GM21619 (cell line): Measurements from ENCODE around the gene DGLUCY.
"Not testable (repeated sequence)": the region's sequence is repeated elsewhere in the genome, so short reads cannot be mapped to it uniquely, and the experiment has no call there.

Source experiments
- ATAC-seq: cut with Tn5 transposase; IDR thresholded peaks from one replicate; pipeline ENCODE4 v1.9.1; 2021; ENCODE audit not compliant: unreplicated experiment

Gene DGLUCY, protein sequence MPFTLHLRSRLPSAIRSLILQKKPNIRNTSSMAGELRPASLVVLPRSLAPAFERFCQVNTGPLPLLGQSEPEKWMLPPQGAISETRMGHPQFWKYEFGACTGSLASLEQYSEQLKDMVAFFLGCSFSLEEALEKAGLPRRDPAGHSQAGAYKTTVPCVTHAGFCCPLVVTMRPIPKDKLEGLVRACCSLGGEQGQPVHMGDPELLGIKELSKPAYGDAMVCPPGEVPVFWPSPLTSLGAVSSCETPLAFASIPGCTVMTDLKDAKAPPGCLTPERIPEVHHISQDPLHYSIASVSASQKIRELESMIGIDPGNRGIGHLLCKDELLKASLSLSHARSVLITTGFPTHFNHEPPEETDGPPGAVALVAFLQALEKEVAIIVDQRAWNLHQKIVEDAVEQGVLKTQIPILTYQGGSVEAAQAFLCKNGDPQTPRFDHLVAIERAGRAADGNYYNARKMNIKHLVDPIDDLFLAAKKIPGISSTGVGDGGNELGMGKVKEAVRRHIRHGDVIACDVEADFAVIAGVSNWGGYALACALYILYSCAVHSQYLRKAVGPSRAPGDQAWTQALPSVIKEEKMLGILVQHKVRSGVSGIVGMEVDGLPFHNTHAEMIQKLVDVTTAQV

GRCh38 chr14:91113829-91114078, at the start of gene DGLUCY:
Gene DGLUCY, plus strand, starts transcription at chr14:91114073. Its CDS starts 46,222 bp downstream, at chr14:91160295.
- ATAC-seq: peak; percentile 71

- ATAC-seq: no peak
Measured at GRCh38 chr14:91065266-91065665, 48.6 kb upstream of the DGLUCY start.

GRCh38 chr14:91067186-91067585, 46.7 kb upstream of the DGLUCY start:
- no peak for ATAC-seq

- no peak for ATAC-seq
Measured at GRCh38 chr14:91068642-91069041, 45.2 kb upstream of the DGLUCY start.

DNA sequence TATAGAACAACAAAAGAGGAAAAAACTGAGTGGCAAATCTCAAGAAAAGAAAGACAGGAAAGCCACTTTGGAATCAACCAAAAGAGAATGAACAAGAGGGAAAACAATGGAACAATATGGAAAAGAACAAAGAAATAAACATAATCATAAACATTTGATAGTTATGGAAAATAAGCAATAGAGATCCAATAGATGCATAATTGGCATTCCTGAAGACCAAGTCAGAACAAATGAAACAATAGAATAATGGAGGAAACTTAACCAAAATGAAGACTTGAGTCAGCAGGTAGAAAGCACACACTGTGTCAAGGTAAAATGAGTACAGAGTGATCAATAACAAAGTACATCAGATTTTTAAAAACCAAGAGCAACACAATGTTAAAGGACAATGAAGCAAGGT, 43.3 kb upstream of the DGLUCY start:
- no peak for ATAC-seq

GRCh38 chr14:91075553-91075952, 38.3 kb upstream of the DGLUCY start:
- no peak for ATAC-seq

- ATAC-seq: peak; percentile 75
Measured at GRCh38 chr14:91078095-91078737, 35.7 kb upstream of the DGLUCY start.

DNA sequence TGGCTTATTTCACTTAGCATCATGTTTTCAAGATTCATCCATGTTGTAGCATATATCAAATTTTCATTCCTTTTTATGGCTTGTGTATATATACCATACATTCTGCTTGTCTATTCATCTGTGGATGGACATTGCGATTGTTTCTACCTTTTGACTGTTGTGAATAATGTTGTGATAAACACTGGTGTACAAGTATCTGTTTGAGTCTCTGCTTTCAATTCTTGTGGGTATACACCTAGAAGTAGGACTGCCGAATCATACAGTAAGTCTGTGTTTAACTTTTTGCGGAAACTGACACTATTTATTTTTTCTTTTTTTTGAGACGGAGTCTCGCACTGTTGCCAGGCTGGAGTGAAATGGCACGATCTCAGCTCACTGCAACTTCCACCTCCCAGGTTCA, 33.8 kb upstream of the DGLUCY start:
- no peak for ATAC-seq

GRCh38 chr14:91082282-91082681, 31.6 kb upstream of the DGLUCY start:
- ATAC-seq: no peak

GRCh38 chr14:91084516-91084915, 29.4 kb upstream of the DGLUCY start:
- no peak for ATAC-seq

GRCh38 chr14:91087470-91087869, 26.4 kb upstream of the DGLUCY start:
- not testable (repeated sequence) for ATAC-seq

- ATAC-seq: no peak
Measured at GRCh38 chr14:91088585-91089235, 25.2 kb upstream of the DGLUCY start.

DNA sequence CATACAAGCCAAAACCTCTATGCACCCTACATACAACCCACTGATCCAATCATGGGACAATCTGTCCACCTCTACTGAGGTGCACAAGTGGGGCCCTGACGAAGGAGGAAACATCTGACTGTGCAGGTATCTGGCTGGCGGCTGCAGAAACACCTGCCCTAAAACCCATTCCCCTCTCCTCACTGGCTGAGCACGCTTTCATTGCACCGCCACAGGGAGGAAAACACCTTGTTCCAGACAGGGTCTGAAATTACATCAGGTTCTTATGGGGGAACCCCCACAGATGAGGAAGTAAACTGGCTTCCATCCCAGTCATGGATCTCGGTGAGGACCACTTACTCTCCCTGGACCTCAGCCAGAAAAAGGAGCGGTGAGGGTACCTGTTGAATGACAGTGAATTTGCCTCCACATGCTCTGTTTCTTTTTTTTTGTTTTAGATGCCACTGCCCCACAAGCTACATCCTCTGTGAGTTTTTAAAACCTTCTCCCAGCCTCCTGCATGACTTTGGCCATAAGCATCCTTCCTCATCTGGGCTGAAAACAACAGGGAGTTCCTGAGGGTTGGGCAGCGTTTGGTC, 23.8 kb upstream of the DGLUCY start:
- no peak for ATAC-seq

GRCh38 chr14:91090743-91091142, 23.1 kb upstream of the DGLUCY start:
- ATAC-seq: no peak

DNA sequence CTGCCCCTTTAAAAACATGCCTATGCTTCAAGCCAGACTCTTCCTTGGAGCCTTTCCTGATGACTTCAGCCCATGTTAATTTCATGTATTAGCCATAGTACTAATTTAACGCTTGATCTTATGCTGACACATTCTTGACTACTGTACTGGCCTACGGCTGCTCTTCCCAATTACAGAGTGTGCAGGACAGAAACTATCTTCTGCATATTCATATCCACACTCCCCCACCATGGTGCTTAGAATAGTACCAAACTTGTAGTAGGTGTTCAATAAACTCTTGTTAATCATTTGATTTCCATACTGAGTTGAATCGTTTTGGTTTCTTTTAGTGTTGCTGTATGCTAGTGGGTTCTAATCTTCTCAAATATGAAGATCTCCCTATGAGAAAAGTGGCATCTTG, 21.8 kb upstream of the DGLUCY start:
- ATAC-seq: no peak

DNA sequence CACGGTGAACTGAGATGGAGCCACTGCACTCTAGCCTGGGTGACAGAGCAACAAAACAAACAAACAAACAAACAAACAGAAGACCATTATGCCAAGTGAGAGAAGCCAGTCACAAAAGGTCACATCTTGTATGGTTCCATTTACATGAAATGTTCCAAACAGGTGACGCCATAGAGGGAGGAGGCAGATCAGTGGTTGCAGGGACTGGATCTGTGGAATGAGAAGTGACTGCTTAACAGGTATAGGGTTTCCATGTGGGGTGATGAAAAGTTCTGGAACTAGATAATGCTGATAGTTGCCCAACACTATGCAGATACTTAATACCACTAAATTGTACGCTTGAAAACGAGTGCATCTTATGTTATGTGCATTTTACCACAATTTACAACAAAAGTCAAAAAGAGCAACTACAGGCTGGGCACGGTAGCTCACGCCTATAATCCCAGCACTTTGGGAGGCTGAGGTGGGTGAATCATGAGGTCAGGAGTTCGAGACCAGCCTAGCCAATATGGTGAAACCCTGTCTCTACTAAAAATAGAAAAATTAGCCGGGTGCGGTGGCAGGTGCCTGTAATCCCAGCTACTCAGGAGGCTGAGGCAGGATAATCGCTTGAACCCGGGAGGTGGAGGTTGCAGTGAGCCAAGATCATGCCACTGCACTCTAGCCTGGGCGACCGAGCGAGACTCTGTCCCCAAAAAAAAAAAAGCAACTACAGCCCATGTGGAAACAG, 20.0 kb upstream of the DGLUCY start:
- not testable (repeated sequence) for ATAC-seq

- ATAC-seq: no peak
Measured at GRCh38 chr14:91094772-91095171, 19.1 kb upstream of the DGLUCY start.

- ATAC-seq: no peak
Measured at GRCh38 chr14:91095178-91095577, 18.7 kb upstream of the DGLUCY start.

DNA sequence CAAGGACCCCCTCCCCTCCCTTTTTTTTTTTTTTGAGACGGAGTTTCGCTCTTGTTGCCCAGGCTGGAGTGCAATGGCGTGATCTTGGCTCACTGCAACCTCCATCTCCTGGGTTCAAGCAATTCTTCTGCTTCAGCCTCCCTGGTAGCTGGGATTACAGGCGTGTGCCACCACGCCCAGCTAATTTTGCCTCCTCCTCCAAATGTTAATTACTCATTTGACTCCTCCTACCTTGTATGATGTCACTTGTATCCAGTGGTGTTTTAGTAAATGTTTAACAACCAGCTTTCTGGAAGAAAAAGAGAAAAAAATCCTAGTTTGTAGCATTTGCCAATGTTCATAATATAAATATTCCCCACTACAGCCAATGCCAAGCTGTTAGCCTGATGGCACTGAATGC, 16.2 kb upstream of the DGLUCY start:
- not testable (repeated sequence) for ATAC-seq

DNA sequence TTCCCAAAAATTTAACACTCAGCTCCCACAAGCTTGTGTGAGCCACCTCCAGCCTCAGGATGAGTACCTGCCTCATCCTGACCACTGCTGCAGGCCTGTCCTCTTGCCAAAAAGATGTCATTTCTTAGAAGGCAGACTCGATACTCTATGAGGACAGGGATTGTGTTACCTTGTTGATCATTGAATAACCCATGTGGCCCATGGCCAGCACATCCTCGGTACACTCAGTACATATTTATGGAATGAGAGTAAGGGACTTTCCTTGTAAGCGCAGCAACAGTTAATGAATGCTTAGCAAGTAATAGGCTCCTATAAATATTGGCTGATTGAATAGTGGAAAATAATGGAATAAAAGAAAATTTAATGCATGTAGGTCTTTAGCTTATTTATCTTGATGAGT, 15.3 kb upstream of the DGLUCY start:
- ATAC-seq: no peak

DNA sequence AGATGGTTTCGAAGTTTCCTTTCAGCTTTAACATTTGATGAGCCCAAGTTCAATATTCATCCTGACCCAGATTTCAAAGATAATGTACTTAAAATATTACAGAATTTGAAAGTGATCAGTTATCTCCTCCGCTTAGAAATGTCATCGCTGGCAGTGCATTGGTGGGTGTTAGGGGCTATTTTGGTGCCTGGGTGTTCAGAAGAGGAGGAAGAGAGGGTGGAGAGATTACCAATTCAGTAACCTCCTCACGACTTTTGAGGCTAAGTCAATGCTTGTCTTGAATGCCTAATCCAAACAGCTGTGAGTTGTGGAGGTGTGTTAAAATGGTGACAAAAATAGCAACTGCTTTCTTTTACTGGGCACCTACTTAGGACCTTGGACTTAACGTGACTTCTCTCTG, 13.8 kb upstream of the DGLUCY start:
- no peak for ATAC-seq
